H9 (cell line): ENCODE results near the gene MZB1. TPM values are rescaled to one million over a fixed set of nuclear protein-coding genes. Genes with fewer than 3 reads are reported as not detected.

Experiments used
- DNase-seq: peaks from one replicate; pipeline ENCODE4 v3.0.0-alpha.2; 2017
- H2AFZ ChIP-seq: one replicate; pipeline ENCODE4 v1.6.1; 2013; ENCODE audit warnings: mild to moderate bottlenecking, low read length, control low read depth, moderate library complexity
- H2AK5ac ChIP-seq: 2 replicates; pipeline ENCODE4 v1.6.1; 2013; ENCODE audit warnings: low read length, control low read depth, mixed read lengths; ENCODE audit not compliant: insufficient read length
- H2BK120ac ChIP-seq: one replicate; pipeline ENCODE4 v1.6.1; 2013; ENCODE audit warnings: low read depth, mild to moderate bottlenecking, low read length, control low read depth, inconsistent platforms; ENCODE audit not compliant: poor library complexity, severe bottlenecking
- H2BK12ac ChIP-seq: 2 replicates; pipeline ENCODE4 v1.6.1; 2013; ENCODE audit warnings: low read length, control low read depth, mixed read lengths, low read depth; ENCODE audit not compliant: insufficient read length
- H2BK15ac ChIP-seq: 2 replicates; pipeline ENCODE4 v1.6.1; 2013; ENCODE audit warnings: low read depth, low read length, control low read depth
- H2BK20ac ChIP-seq: one replicate; pipeline ENCODE4 v1.6.1; 2013; ENCODE audit warnings: low read depth, mild to moderate bottlenecking, low read length, control low read depth, inconsistent platforms; ENCODE audit not compliant: poor library complexity, severe bottlenecking
- H2BK5ac ChIP-seq: 2 replicates; pipeline ENCODE4 v1.6.1; 2013; ENCODE audit warnings: low read length, control low read depth, mixed read lengths; ENCODE audit not compliant: insufficient read length
- H3K14ac ChIP-seq: 2 replicates; pipeline ENCODE4 v1.6.1; 2013; ENCODE audit warnings: low read length, control low read depth; ENCODE audit not compliant: insufficient read depth
- H3K18ac ChIP-seq: 2 replicates; pipeline ENCODE4 v1.6.1; 2013; ENCODE audit warnings: low read depth, mild to moderate bottlenecking, mixed read lengths, low read length, control low read depth; ENCODE audit not compliant: insufficient read length
- H3K23ac ChIP-seq: 2 replicates; pipeline ENCODE4 v1.6.1; 2013; ENCODE audit warnings: low read length, control low read depth, mixed read lengths, low read depth; ENCODE audit not compliant: insufficient read length
- H3K23me2 ChIP-seq: 2 replicates; pipeline ENCODE4 v1.6.1; 2013; ENCODE audit warnings: low read depth, mild to moderate bottlenecking, mixed read lengths, low read length, control low read depth; ENCODE audit not compliant: insufficient read length, poor library complexity, severe bottlenecking
- H3K27ac ChIP-seq: 2 replicates; pipeline ENCODE4 v1.5.1; 2013; ENCODE audit warnings: low read length, control low read depth, mixed read lengths, low read depth; ENCODE audit not compliant: insufficient read length
- H3K27me3 ChIP-seq: 2 replicates; pipeline ENCODE4 v1.6.1; 2013; ENCODE audit warnings: low read length, control low read depth, inconsistent platforms; ENCODE audit not compliant: insufficient read depth
- H3K4ac ChIP-seq: 2 replicates; pipeline ENCODE4 v1.6.1; 2013; ENCODE audit warnings: low read depth, mild to moderate bottlenecking, control low read depth, inconsistent platforms, low read length, moderate library complexity
- H3K4me1 ChIP-seq: 2 replicates; pipeline ENCODE4 v1.6.1; 2013; ENCODE audit warnings: low read length, control low read depth, inconsistent platforms; ENCODE audit not compliant: insufficient read depth
- H3K4me2 ChIP-seq: 2 replicates; pipeline ENCODE4 v1.6.1; 2013; ENCODE audit warnings: low read length, control low read depth, mixed read lengths; ENCODE audit not compliant: insufficient read length, insufficient read depth
- H3K56ac ChIP-seq: 2 replicates; pipeline ENCODE4 v1.6.1; 2013; ENCODE audit warnings: low read depth, mild to moderate bottlenecking, mixed read lengths, low read length, control low read depth; ENCODE audit not compliant: insufficient read length
- H3K79me1 ChIP-seq: 2 replicates; pipeline ENCODE4 v1.6.1; 2013; ENCODE audit warnings: low read depth, mild to moderate bottlenecking, moderate library complexity, low read length, control low read depth, inconsistent platforms; ENCODE audit not compliant: insufficient read depth, poor library complexity, severe bottlenecking
- H3K79me2 ChIP-seq: 2 replicates; pipeline ENCODE4 v1.6.1; 2013; ENCODE audit warnings: low read length, control low read depth, inconsistent platforms; ENCODE audit not compliant: insufficient read depth
- H3K9ac ChIP-seq: 2 replicates; pipeline ENCODE4 v1.6.1; 2013; ENCODE audit warnings: low read length, control low read depth, mixed read lengths; ENCODE audit not compliant: insufficient read length; ENCODE audit errors: extremely low read depth
- H3K9me3 ChIP-seq: one replicate; pipeline ENCODE4 v1.6.1; 2013; ENCODE audit warnings: low read depth, low read length, inconsistent platforms; ENCODE audit not compliant: control insufficient read depth
- H3T11ph ChIP-seq: one replicate; pipeline ENCODE4 v1.6.1; 2013; ENCODE audit warnings: mild to moderate bottlenecking, low read length, control low read depth, inconsistent platforms
- H4K20me1 ChIP-seq: one replicate; pipeline ENCODE4 v1.6.1; 2013; ENCODE audit not compliant: control insufficient read depth, insufficient read length, insufficient read depth
- H4K5ac ChIP-seq: 2 replicates; pipeline ENCODE4 v1.6.1; 2013; ENCODE audit warnings: low read depth, mild to moderate bottlenecking, mixed read lengths, low read length, control low read depth; ENCODE audit not compliant: insufficient read length
- H4K8ac ChIP-seq: replicated peaks from 2 replicates; pipeline ENCODE4 v1.6.1; 2013; ENCODE audit warnings: low read length, control low read depth, mixed read lengths, low read depth; ENCODE audit not compliant: insufficient read length
- H4K91ac ChIP-seq: 2 replicates; pipeline ENCODE4 v1.6.1; 2013; ENCODE audit warnings: low read depth, mild to moderate bottlenecking, moderate library complexity, mixed read lengths, low read length, control low read depth; ENCODE audit not compliant: insufficient read length
- H3K27ac Mint-ChIP-seq, 3 experiments: 2 replicates in 2 of 3; 3 replicates in 1 of 3; pipeline ENCODE4 v1.8.0; 2020 to 2021; ENCODE audit warnings: mixed read lengths in 3 of 3, mild to moderate bottlenecking in 1 of 3, moderate library complexity in 1 of 3
- H3K27me3 Mint-ChIP-seq: 2 replicates; pipeline ENCODE4 v1.8.0; 2021; ENCODE audit warnings: low read depth, mild to moderate bottlenecking, moderate library complexity, mixed read lengths
- H3K36me3 Mint-ChIP-seq, 3 experiments: 2 replicates in 2 of 3; 3 replicates in 1 of 3; pipeline ENCODE4 v1.8.0; 2020 to 2021; ENCODE audit warnings: low read depth in 3 of 3, mixed read lengths in 3 of 3; ENCODE audit not compliant: insufficient read depth in 1 of 3
- H3K4me1 Mint-ChIP-seq, 2 experiments: 2 replicates each; pipeline ENCODE4 v1.8.0; 2020; ENCODE audit warnings: mixed read lengths in 2 of 2
- H3K4me3 Mint-ChIP-seq, 2 experiments: 2 replicates in 1 of 2; 3 replicates in 1 of 2; pipeline ENCODE4 v1.8.0; 2020 to 2021; ENCODE audit warnings: mild to moderate bottlenecking in 2 of 2, mixed read lengths in 2 of 2, moderate library complexity in 1 of 2
- H3K9me3 Mint-ChIP-seq, 2 experiments: 2 replicates in 1 of 2; 3 replicates in 1 of 2; pipeline ENCODE4 v1.8.0; 2020; ENCODE audit warnings: mild to moderate bottlenecking in 2 of 2, mixed read lengths in 2 of 2, moderate library complexity in 1 of 2
- WGBS: extraction: QIAGEN DNeasy Blood & Tissue Kit; methylation state at CpG from one replicate; pipeline ENCODE4 v1.1.7; 2013; ENCODE audit warnings: missing lambda C conversion rate, low lambda C conversion rate, mixed read lengths; ENCODE audit not compliant: insufficient read length; ENCODE audit errors: extremely low coverage; 5-methylcytosine and 5-hydroxymethylcytosine counted together
- total RNA-seq: library from RNA; stranded (reverse); gene quantifications from 2 replicates; pipeline ENCODE4 v1.2.1, GENCODE V29; 2021
- TF ChIP-seq, protein P1 (sequence below): fragments of 200-600 bp; sonication (generic); conservative IDR thresholded peaks from 3 replicates; pipeline ENCODE4 v1.8.0; 2021; ENCODE audit warnings: antibody characterized with exemption, mild to moderate bottlenecking

Gene MZB1
- total RNA-seq, 1 experiment from 2014 or later, result 0.31 TPM

GRCh38 chr5:139371482-139372435 is 18.0 kb downstream of the MZB1 start:
- Histone ChIP-seq H3K18ac (no peak overlapping the region), H4K20me1 (no peaks in the 10 kb centered on the region), H2AK5ac (no peak overlapping the region), H3K4me2 (no peak overlapping the region), H2AFZ (no peak overlapping the region), H3K23me2 (no peaks in the 10 kb centered on the region), H3K9me3 (no peaks in the 10 kb centered on the region), H3K14ac (no peak overlapping the region), H3K4me1 (no peaks in the 10 kb centered on the region), H3K9ac (no peak overlapping the region), H3K23ac (no peak overlapping the region), H2BK15ac (no peak overlapping the region), H2BK12ac (no peak overlapping the region), H3K56ac (no peak overlapping the region), H3K79me1 (no peaks in the 10 kb centered on the region), H3K27me3 (no peaks in the 10 kb centered on the region), H3K27ac (no peak overlapping the region), H3K4ac (no peak overlapping the region), H2BK5ac (no peak overlapping the region), H2BK20ac (no peak overlapping the region), H2BK120ac (no peak overlapping the region), H4K5ac (no peak overlapping the region), H4K8ac (no peak overlapping the region), H3T11ph (no peak overlapping the region), H4K91ac (no peak overlapping the region), H3K79me2 (no peaks in the 10 kb centered on the region)
- TF ChIP-seq, protein P1, sequence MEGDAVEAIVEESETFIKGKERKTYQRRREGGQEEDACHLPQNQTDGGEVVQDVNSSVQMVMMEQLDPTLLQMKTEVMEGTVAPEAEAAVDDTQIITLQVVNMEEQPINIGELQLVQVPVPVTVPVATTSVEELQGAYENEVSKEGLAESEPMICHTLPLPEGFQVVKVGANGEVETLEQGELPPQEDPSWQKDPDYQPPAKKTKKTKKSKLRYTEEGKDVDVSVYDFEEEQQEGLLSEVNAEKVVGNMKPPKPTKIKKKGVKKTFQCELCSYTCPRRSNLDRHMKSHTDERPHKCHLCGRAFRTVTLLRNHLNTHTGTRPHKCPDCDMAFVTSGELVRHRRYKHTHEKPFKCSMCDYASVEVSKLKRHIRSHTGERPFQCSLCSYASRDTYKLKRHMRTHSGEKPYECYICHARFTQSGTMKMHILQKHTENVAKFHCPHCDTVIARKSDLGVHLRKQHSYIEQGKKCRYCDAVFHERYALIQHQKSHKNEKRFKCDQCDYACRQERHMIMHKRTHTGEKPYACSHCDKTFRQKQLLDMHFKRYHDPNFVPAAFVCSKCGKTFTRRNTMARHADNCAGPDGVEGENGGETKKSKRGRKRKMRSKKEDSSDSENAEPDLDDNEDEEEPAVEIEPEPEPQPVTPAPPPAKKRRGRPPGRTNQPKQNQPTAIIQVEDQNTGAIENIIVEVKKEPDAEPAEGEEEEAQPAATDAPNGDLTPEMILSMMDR, result no peak
- no peak for DNase-seq
- Mint-ChIP-seq H3K9me3 (no peaks in the 10 kb centered on the region), H3K4me3 (no peak overlapping the region), H3K36me3 (peaks cover 12 to 52% (median 27%) of the 10 kb centered on the region in 3 experiments; a peak in 6 of 7 replicates), H3K27ac (peak overlapping the region in 1 of 3 experiments; percentile 75; a peak in 2 of 7 replicates), H3K27me3 (no peaks in the 10 kb centered on the region), H3K4me1 (no peaks in the 10 kb centered on the region)
- no CpG with 5 or more reads among the region's 7 CpGs for WGBS
